Myocyte (in vitro differentiated cells): ENCODE data around the gene ZBTB46. TPM values are rescaled to one million over a fixed set of nuclear protein-coding genes. Genes with fewer than 3 reads are reported as not detected.
A peak's percentile ranks its signal among the peaks of the same experiment; 100 is the strongest.

Experiments
- DNase-seq: peaks from one replicate; pipeline ENCODE4 v3.0.0-alpha.2; 2012; ENCODE audit warnings: low read depth
- total RNA-seq: library from RNA; depleted of rRNA; stranded (reverse); fragments of >200 nt; gene quantifications from 2 replicates; pipeline ENCODE4 v1.2.3, GENCODE V29; 2014

ZBTB46 gene
- total RNA-seq, 1 donor from 2014 or later = 19.6 TPM

DNA sequence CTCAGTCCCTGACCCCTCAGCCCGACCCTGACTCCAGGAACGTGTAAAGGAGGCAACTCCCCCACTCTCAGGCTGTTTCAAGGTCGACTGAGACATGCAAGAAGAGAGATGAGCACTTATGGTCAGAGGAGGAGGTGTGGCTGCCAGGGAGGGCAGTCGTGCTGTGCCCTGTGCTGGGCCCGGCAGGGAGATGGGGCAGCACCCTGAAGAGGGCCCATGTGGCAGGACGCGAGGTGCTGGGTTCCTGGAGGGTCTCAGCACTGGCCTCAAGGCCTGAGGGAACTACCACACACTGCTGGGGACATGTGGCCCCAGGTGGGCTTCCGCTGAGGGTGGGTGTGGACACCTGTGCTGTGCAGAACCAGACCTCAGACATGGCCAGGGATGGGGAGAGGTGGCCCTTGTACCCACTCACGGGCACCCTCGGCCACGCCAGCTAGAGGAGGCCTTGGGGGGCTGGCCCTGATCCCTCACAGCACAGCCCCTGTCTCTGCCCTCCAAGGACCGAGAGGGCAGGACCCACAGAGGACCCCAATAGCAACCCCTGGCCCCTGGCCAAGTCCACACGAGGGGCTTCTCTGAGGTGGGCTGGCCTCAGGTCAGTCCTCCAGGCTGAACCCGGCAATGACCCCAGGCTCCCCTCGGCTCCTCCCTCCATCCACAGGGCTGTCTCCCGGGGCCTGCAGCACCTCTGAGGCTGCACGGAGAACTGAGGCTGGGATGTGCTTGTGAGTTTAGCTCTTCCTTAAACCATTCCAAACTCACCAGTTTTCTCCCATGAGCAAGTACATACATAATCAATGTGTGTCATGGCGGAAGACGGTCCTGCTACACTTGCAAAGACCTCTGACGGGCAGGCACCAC, 82.8 kb downstream of the ZBTB46 start:
- DNase-seq = no peak

DNA sequence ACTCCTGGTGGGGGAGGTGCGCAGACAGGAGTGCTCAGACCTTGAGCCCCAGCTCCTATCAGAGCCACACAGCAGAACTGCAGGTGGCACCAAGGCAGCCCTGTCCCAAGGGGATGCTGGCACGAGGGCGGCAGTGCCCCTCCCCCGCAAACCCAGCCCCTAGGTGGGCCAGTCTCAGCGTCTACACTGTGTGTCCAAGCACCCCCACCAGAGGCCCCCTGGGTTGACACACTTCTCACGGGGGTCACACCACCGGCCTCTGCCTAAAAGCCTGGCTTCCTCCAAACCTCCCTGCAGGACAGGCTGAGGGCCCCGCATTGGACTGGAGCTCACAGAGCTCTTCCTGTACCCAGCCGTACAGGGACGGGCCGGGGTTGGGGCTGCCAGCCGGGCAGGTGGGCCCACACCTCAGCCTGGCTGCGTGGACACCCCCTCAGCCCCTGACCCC, 83.4 kb downstream of the ZBTB46 start:
- DNase-seq = no peak

DNA sequence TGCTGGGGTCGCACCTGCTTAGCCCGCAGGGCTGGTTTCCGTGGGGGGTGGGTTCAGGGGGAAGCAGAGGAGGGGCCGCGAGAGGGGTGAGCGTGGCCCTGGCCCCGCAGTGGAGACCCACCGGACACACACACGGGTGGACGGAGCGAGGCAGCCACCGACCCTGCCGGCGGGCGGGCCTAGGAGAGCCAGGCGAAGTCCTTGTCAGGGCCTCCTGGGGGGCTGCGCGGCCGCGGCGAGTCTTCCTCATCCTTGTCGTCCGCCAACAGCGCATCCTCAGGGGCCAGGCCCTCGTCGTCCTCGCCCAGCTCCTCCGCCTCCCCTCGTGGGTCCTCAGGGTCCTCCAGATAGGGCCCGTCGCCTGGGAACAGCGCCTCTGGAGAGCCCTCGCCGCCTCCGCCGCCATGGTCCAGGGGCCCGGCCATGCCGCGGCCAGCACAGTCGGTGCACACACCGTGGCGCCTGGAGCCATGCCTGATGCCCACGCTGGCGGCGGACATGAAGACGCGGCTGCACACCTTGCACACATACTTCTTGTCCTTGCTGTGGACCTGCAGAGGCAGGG, 84.2 kb downstream of the ZBTB46 start:
- DNase-seq = no peak

DNA sequence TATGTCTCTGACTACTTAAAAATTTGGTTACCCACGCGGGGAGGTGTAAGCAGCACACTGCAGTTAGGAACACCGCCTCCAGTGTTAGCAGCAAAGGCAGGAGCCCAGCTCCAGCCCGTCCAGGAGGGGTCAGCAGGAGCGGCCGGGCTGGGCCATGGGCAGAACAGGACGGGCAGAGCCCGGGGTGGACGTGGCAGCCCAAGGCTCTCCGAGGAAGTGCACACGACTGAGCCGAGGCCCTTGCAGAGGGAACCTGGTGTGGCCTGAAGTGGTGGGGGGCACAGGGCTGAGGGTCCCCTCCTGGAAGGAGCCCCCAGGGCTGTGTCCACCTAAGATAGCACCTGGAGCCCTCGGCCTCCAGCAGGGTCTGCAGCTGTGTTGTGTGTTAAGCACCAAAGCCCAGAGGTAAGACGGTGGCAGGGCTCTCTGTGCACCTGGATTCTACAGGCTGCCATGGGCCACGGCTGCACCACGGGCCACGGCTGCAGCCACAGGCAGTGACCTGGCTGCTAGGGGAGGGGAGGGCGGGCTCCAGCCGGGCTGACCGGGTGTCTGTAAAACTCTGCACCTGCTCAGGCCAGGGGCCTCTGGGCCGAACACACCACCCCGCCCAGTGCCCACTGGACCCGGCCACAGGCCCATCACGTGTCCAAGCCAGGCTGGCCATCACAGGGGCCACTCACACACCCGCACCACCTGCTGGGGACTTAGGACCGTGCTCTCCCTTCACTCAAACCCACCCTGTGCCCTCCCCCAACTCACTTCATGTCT, 84.9 kb downstream of the ZBTB46 start:
- peak; percentile 36 for DNase-seq

DNA sequence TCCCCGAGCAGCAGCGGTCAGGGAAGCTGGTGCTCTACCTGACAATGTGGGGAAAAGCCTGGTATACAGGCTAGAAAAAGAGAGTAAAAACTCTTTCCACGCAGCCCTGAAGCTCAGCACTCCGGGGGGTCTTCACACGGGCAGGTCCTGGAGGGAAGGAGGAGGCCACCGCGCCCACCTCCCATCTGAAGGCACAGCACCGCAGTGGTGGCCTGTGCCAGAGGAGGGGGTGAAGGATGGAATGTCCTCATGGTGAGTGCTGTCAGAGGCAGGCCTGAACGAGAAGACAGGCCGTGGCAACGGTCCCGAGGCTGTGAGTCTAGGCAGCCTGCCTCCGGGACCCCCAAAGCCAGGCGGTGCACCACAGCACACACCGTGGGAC, 85.6 kb downstream of the ZBTB46 start:
- DNase-seq = no peak

DNA sequence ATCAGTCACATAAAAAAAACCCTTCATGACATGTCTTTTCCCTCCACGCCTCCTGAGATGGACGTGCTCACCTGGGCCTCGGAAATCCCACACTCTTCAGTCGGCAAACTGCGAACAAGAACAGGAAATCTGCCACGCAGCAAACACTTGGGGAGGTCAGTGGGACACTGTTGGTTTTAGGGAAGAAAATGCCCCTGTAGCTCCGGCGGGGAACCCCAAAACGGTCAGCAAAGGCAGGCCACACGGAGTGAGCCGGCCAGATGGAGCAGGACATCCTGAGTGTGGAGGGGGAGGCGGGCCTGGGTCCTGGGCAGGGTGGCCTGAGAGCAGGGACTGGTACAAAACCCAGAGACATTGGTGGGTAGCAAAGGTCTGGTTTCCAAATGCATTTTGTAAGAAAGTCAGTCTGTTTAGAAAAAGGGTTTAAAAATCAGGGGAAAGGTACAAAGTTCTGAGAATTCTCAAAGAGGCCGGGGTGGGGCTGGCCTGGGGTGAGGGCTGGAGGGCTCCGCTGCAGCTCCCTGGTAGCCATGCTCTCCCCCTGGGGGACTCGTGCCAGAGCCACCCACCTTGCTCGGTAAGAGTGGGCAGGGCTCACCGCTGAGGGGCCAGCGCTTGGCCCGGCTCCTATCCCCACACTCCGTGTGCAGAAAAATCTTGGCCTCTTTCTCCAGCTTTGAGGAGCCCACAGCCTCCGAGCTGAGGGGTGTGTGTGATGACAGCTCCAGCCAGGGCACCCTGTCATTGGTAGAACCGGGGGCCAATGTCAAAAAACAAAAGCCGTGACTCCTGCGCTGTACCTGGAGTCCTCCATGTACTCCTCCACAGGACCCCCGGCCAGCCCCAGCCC, 86.3 kb downstream of the ZBTB46 start:
- DNase-seq = no peak

DNA sequence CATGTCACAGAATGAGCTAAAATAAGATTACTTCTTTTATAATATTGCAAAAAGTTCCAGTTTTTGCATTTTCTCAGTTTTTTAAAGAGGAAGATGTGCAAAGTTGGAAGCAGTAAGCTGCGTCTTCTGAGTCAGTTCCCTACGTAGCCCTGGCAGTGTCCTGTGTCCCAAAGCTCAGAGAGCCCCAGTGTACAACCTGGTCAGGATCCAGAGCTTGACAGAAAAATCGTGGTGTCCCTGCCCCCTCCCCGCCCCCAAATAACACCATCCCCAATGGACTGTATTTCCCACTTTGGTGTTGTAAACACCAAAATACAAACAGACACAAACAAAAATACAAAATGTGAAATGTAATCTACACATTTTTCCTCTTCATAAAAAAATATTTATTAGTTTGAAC, 86.9 kb downstream of the ZBTB46 start:
- no peak for DNase-seq

DNA sequence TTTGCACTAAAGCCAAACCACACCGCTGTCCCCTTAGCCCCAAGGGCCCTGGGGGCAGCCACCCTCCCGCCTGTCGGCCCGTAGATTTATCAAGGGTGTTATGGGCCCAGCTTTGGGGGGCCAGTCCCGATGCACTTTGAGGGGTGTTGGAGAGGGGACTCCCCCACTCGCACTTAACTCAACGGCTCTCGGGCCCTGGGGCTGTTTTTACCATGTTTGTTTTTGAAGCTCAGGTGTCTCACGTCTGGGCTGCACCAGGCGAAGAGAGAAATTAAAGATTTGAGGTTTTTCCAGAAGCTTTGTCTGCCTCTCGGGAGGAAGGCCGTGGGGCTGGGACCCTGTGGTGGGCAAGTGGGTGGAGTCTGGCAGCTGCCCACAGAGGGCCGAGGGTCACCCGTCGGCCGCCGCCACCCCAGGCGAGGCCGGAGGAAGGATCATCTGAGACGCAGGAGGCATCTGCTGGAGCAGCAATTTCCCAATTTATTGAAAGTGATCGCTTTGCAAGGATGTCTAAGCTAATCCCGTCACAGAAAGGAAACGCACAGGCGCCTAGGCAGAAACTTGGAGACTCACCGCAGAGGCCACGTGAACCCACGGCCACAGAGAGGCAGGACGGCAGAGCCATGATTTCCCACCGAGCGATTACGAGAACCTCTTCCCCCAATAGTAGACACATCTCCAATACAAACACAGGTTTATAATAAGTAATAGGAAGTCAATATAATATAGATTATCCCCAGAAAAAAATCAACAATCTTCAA, 87.7 kb downstream of the ZBTB46 start:
- DNase-seq = no peak

DNA sequence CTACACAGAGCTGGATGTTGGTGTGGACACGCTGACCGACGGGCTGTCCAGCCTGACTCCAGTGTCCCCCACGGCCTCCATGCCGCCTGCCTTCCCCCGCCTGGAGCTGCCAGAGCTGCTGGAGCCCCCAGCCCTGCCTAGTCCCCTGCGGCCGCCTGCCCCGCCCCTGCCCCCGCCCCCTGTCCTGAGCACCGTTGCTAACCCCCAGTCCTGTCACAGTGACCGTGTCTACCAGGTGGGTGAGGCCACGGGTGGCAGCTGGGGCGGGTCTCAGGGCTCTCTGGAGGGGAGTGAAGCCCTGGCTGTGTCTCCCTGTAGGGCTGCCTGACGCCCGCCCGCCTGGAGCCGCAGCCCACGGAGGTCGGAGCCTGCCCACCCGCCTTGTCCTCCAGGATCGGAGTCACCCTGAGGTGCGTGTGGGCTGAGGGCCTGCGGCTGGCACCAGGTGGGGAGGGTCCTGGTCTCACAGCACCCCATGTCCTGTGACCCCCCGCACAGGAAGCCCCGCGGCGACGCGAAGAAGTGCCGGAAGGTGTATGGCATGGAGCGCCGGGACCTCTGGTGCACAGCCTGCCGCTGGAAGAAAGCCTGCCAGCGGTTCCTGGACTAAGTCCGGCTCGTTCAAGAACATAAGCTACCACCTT, 88.6 kb downstream of the ZBTB46 start:
- DNase-seq = no peak

DNA sequence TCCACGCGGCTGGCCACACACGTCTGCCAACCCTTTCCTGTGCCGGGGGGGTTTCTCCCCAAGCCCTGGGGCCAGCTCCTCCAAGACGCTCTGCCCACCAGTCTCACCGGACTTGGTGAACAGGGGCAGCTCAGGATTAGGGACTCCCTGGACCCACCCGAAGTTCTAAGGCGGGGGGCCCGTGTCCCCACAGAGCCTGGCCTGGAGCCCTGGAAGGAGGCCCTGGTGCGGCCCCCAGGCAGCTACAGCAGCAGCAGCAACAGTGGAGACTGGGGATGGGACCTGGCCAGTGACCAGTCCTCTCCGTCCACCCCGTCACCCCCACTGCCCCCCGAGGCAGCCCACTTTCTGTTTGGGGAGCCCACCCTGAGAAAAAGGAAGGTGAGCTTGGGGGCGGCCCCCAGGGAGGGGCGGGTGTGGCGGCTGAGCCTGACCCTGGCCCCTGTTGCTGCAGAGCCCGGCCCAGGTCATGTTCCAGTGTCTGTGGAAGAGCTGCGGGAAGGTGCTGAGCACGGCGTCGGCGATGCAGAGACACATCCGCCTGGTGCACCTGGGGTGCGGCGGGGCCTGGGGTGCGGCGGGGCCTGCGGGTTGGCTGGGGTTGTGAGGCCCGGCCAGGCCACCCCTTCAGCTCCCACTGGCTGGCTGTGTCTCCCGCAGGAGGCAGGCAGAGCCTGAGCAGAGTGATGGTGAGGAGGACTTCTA, 89.2 kb downstream of the ZBTB46 start:
- DNase-seq = no peak

DNA sequence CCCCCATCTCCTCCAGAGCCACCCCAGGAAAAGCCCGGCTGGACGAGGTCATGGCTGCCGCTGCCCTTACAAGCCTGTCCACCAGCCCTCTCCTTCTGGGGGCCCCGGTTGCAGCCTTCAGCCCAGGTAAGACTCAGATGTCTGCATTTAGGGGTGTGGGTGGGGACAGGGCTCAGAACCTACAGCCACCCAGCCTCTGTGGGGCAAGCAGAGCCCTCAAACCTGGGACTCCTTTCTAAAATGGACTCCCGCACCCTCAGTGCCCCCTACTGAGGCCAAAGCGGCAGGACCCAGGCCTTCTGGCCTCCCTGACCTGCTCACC, 89.7 kb downstream of the ZBTB46 start:
- DNase-seq = no peak

DNA sequence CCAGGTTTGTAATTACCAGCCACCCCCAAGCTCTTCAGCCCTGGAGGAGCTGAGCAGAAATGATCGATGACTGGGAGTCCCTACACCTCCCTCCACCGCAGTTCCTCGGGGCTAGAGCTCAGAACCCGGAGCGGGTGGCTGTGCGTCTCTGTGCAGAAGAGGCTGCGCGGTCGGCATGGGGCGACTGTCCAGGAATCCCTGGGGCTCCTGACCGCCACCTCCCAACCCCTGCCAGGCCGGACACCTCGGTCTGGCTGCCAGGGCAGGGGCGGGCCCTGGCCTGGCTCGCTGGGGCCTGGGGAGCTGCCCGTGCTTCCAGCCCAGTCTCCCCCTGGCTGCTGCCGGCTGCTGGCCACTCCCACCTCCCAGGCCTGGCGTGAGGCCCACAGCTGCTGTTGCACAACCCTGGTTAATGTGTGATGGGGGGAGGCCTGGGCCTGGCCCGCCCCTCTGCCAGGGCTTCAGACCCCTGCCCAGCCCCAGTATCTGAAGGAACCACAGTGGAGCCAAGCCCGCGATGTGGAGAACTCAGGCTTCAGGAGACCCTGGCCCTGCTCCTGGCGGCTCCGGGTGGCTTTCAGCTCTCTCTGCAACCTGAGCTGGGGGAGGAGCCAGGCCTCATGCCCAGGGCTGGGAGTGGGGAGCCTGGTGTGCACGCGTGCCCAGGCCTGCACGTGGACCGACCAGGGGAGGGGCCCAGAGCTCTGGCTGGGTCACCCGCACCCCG, 90.3 kb downstream of the ZBTB46 start:
- DNase-seq = peak; percentile 95

DNA sequence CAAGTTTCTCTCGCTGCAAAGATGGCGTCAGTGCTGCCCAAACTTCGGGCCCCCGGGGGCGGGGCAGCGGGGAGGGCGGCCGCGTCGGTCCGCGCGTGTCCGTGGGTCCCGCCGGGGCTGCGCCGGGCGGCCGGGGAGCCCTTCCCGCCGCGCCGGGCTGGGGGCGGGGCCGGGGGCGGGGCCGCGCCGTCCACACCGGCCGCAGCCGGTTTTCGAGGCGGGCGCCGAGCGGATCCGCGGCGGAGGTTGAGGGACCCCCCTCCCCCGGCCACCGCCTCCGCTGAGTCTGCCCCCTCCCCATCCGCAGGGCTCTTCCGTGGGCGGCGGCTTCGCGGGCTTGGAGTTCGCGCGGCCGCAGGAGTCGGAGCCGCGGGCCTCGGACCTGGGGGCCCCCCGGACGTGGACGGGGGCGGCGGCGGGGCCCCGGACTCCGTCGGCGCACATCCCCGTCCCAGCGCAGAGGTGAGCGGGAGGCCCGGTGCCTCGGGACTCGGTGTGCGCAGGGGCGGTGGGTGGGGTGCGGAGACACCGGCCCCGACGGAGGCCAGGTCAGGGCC, 90.9 kb downstream of the ZBTB46 start:
- peak; percentile 63 for DNase-seq

DNA sequence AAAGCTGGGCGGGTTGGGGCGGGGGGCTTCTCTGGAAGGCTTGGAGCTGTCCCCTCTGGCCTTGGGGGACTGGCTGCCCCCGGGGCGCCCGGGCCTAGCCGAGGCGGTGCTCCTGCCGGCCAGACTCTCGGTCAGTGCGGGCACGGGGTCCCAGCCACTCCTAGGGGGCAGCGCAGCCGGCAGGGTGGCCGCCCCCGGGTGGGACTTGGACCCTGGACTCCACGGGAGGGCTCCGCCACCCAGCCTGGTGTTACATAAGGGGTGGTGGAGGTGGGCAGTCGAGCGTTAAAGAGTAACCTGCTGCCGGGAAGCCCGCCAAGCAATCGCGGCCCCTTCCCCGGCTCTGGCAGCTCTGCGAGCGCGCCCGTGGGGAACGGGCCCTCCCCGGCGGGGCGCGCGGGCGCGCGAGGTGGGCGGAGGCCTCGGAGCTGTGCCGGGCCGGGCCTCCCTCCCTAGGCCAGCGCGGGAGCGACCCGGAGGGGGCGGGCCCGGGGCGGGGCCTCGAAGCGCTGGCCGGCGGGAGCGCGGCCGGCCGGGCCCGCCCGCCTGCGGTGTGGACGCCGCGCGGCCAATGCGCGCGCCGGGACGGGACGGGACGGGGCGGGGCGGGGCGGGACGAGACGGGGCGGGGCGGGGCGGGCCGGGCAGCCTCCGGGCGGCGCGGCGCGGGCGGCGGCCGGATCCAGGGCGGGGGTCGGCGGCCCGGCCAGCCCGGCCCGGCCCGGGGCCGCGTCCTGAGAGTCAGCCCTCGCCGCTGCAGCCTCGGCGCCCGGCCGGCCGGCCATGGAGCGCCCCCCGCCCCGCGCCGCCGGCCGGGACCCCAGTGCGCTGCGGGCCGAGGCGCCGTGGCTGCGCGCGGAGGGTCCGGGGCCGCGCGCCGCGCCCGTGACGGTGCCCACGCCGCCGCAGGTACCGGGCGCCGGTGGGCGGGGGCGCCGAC, 91.7 kb downstream of the ZBTB46 start, which contains the start of gene SLC2A4RG:
TSS of gene SLC2A4RG (plus strand) at position 647 of the 940 bp plus-strand sequence. CDS start at position 784, 137 bp downstream.
- DNase-seq = peak; percentile 81

DNA sequence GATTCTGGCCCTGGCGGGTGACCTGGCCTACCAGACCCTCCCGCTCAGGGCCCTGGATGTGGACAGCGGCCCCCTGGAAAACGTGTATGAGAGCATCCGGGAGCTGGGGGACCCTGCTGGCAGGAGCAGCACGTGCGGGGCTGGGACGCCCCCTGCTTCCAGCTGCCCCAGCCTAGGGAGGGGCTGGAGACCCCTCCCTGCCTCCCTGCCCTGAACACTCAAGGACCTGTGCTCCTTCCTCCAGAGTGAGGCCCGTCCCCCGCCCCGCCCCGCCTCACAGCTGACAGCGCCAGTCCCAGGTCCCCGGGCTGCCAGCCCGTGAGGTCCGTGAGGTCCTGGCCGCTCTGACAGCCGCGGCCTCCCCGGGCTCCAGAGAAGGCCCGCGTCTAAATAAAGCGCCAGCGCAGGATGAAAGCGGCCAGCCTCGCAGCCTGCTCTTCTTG, 92.4 kb downstream of the ZBTB46 start:
- peak; percentile 18 for DNase-seq

DNA sequence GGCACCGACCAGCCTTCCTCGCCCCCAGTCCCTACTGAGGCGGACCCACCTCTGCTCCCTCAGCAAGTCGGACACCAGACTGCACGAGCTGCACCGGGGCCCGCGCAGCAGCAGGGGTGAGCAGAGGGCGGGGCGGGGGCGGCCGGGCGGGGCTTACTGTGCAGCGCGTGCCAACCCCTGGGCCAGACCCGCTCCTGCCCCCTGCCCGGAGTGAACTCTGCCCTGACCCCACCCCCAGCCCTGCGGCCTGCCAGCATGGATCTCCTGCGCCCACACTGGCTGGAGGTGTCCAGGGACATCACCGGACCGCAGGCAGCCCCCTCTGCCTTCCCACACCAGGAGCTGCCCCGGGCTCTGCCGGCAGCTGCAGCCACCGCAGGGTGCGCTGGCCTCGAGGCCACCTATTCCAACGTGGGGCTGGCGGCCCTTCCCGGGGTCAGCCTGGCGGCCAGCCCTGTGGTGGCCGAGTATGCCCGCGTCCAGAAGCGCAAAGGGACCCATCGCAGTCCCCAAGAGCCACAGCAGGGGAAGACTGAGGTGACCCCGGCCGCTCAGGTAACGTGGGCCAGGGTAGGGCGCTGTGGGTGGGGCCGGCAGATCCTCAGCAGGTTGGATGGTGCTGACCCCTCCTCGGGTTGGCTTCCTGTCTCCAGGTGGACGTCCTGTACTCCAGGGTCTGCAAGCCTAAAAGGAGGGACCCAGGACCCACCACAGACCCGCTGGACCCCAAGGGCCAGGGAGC, 92.9 kb downstream of the ZBTB46 start:
- DNase-seq = no peak

DNA sequence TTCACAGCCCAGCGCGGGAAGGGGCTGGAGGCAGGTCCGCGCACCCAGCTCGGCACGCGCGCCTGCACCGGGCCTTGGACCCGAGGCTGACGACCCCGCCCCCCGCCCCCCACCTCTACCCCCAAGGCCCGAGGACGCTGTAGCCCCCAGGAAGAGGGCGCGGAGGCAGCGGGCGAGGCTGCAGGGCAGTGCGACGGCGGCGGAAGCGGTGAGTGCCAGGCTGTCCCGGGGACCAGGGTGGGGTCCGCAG, 93.4 kb downstream of the ZBTB46 start:
- DNase-seq = no peak
